Tibial nerve (tissue), 3 donors: ENCODE results near the gene KCNMA1.

Experiments used
- CTCF ChIP-seq, 5 experiments: fragments of 200-600 bp in 3 of 5; fragments of 450-650 bp in 2 of 5; sonication (generic) in 3 of 5; IDR thresholded peaks; one replicate each; pipeline ENCODE4 v1.5.1; 2016 to 2019; ENCODE audit warnings: antibody characterized with exemption in 5 of 5, mild to moderate bottlenecking in 3 of 5, moderate library complexity in 2 of 5
- POLR2A ChIP-seq, 2 donors: fragments of 450-650 bp; IDR thresholded peaks; one replicate each; pipeline ENCODE4 v1.6.1; 2017; ENCODE audit warnings: antibody characterized with exemption in 2 of 2, mild to moderate bottlenecking in 2 of 2, moderate library complexity in 2 of 2

- no peak for TF ChIP-seq POLR2A (IDR thresholded peaks at IDR 0.05)
- TF ChIP-seq CTCF (IDR thresholded peaks at IDR 0.05): no peak
Measured at GRCh38 chr10:77311186-77311585, 326.4 kb downstream of the KCNMA1 start.
